Breast epithelium (tissue), 4 donors: ENCODE results near the gene PHRF1. TPM values are rescaled to one million over a fixed set of nuclear protein-coding genes. Genes with fewer than 3 reads are reported as not detected.

Experiments used
- DNase-seq, 2 donors: peaks; one replicate each; pipeline ENCODE4 v3.0.0-alpha.2; 2019; ENCODE audit warnings: low spot score in 2 of 2
- H3K27ac ChIP-seq, 2 donors: fragments of 200-600 bp; sonication (generic) in 1 of 2; one replicate each; pipeline ENCODE4 v1.5.1; 2016 to 2019; ENCODE audit warnings: mild to moderate bottlenecking in 1 of 2
- H3K27me3 ChIP-seq, 2 donors: fragments of 200-600 bp; sonication (generic) in 1 of 2; one replicate each; pipeline versions ENCODE4 v1.5.1 to v1.6.0; 2017 to 2019; ENCODE audit warnings: control low read depth in 1 of 2, mild to moderate bottlenecking in 1 of 2
- H3K36me3 ChIP-seq: fragments of 200-600 bp; one replicate; pipeline ENCODE4 v1.5.1; 2019
- H3K4me1 ChIP-seq, 2 donors: fragments of 200-600 bp; sonication (generic); one replicate each; pipeline ENCODE4 v1.5.1; 2016 to 2019; ENCODE audit warnings: control low read depth in 1 of 2
- H3K4me3 ChIP-seq, 3 donors: fragments of 200-600 bp; sonication (generic); 1 replicate in 2 of 3; 2 replicates in 1 of 3; pipeline ENCODE4 v1.5.1; 2016 to 2019; ENCODE audit warnings: mild to moderate bottlenecking in 3 of 3, moderate library complexity in 2 of 3
- H3K9me3 ChIP-seq, 2 donors: fragments of 200-600 bp; sonication (generic) in 1 of 2; one replicate each; pipeline ENCODE4 v1.5.1; 2016 to 2019; ENCODE audit warnings: control low read depth in 1 of 2
- POLR2A ChIP-seq: fragments of 450-650 bp; IDR thresholded peaks from one replicate; pipeline ENCODE4 v1.6.1; 2016; ENCODE audit warnings: antibody characterized with exemption, mild to moderate bottlenecking, moderate library complexity
- POLR2AphosphoS5 ChIP-seq, 3 donors: sonication (generic); formaldehyde crosslinking; IDR thresholded peaks; one replicate each; pipeline ENCODE4 v1.6.1; 2017; ENCODE audit warnings: antibody characterized with exemption in 3 of 3
- intact Hi-C: fragments of 100-400 bp; cut with DNase I; formaldehyde crosslinking; loops from one replicate; pipeline ENCODE4 v1.15.1; 2023; ENCODE audit warnings: low total_unique reads
- total RNA-seq, 3 donors: library from RNA; depleted of rRNA; stranded (reverse); fragments of >200 nt; gene quantifications; one replicate each; pipeline ENCODE4 v1.1.0, GENCODE V29; 2016
- TF ChIP-seq, protein P1 (sequence below), 3 donors: fragments of 450-650 bp; IDR thresholded peaks; one replicate each; pipeline ENCODE4 v1.5.1; 2016 to 2017; ENCODE audit warnings: antibody characterized with exemption in 3 of 3, mild to moderate bottlenecking in 3 of 3, moderate library complexity in 3 of 3

PHRF1 gene
- total RNA-seq, 3 donors from 2014 or later: 18.6 to 22.1 (median 21.3) TPM

DNA sequence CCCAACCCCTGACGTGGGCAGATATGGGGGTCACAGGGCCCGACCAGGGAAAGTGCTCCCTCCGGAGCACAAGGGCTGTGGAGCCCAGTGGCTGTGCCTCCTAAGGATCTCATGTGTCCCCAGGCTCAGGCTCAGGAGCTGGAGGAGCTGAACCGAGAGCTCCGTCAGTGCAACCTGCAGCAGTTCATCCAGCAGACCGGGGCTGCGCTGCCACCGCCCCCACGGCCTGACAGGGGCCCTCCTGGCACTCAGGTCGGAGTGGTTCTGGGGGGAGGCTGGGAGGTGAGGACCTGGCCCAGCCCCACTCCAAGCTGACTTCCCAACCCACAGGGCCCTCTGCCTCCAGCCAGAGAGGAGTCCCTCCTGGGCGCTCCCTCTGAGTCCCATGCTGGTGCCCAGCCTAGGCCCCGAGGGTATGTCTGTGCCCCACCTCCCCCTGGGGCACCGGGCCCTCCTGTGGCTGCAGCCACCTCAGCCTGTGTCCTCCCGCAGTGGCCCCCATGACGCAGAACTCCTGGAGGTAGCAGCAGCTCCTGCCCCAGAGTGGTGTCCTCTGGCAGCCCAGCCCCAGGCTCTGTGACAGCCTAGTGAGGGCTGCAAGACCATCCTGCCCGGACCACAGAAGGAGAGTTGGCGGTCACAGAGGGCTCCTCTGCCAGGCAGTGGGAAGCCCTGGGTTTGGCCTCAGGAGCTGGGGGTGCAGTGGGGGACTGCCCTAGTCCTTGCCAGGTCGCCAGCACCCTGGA lies 13.0 kb upstream of the PHRF1 start:
- DNase-seq: no peak
- intact Hi-C loops: loop anchor here (10.0 kb wide), 1 partner anchor 212 kb away; the partner anchor contains the start of gene GATD1
- TF ChIP-seq, protein P1, sequence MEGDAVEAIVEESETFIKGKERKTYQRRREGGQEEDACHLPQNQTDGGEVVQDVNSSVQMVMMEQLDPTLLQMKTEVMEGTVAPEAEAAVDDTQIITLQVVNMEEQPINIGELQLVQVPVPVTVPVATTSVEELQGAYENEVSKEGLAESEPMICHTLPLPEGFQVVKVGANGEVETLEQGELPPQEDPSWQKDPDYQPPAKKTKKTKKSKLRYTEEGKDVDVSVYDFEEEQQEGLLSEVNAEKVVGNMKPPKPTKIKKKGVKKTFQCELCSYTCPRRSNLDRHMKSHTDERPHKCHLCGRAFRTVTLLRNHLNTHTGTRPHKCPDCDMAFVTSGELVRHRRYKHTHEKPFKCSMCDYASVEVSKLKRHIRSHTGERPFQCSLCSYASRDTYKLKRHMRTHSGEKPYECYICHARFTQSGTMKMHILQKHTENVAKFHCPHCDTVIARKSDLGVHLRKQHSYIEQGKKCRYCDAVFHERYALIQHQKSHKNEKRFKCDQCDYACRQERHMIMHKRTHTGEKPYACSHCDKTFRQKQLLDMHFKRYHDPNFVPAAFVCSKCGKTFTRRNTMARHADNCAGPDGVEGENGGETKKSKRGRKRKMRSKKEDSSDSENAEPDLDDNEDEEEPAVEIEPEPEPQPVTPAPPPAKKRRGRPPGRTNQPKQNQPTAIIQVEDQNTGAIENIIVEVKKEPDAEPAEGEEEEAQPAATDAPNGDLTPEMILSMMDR (IDR thresholded peaks at IDR 0.05): no peak
- TF ChIP-seq POLR2A: no peak
- no peak for TF ChIP-seq POLR2AphosphoS5 (IDR thresholded peaks at IDR 0.05)

DNA sequence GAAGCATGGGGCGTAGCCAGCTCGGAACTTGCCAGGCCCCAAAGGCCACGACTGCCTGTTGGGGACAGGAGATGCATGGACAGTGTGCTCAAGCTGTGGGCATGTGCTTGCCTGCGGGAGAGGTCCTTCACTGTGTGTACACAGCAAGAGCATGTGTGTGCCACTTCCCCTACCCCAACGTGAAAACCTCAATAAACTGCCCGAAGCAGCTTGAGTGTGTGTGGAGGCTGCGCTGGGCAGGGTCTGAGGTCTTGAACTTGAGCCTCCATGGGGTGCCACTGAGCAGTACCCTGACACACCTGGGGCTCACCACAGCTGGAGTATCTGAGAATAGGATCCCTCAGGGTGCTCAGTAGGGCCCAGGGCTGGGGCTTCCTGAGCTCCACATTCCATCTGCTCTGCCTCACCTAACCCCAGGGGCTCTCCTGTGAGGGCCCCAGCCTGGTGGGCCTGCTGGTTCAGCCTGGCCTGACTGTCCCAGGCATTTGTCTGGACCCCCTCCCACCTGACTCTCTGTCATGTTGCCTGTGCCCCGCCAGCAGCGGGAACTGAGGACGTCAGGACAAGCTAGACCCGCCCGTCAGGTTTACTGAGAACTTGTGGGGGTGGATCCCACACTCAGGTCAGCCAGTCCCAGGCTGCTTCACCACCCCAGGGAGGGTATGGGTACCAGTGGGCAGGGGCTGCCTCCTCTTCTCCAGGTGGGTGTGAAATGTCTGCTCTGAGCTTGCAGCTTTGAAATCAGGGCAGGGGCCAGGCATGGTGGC lies 12.3 kb upstream of the PHRF1 start:
- Histone ChIP-seq H3K36me3 (no peaks in the 10 kb centered on the region), H3K4me1 (peaks cover 0 to 4% of the 10 kb centered on the region in 2 donors), H3K4me3 (no peak overlapping the region), H3K9me3 (no peaks in the 10 kb centered on the region), H3K27ac (peak overlapping the region; percentile 52 to 78), H3K27me3 (no peaks in the 10 kb centered on the region)
- DNase-seq: peak; percentile 48 to 71
- intact Hi-C loops: loop anchor here (10.0 kb wide), 1 partner anchor 211 kb away; the partner anchor contains the start of gene GATD1
- TF ChIP-seq, protein P1 (IDR thresholded peaks at IDR 0.05): no peak
- no peak for TF ChIP-seq POLR2AphosphoS5 (IDR thresholded peaks at IDR 0.05)
- no peak for TF ChIP-seq POLR2A

More for the DNA sequence above, 13.0 kb upstream of the PHRF1 start:
- no peak overlapping the region for H3K4me3 ChIP-seq
- H3K27ac ChIP-seq: peak overlapping the region; percentile 52 to 78
- no peaks in the 10 kb centered on the region for H3K9me3 ChIP-seq
- H3K4me1 ChIP-seq: peaks cover 0 to 4% of the 10 kb centered on the region in 2 donors
- H3K27me3 ChIP-seq: no peaks in the 10 kb centered on the region
- no peaks in the 10 kb centered on the region for H3K36me3 ChIP-seq

DNA sequence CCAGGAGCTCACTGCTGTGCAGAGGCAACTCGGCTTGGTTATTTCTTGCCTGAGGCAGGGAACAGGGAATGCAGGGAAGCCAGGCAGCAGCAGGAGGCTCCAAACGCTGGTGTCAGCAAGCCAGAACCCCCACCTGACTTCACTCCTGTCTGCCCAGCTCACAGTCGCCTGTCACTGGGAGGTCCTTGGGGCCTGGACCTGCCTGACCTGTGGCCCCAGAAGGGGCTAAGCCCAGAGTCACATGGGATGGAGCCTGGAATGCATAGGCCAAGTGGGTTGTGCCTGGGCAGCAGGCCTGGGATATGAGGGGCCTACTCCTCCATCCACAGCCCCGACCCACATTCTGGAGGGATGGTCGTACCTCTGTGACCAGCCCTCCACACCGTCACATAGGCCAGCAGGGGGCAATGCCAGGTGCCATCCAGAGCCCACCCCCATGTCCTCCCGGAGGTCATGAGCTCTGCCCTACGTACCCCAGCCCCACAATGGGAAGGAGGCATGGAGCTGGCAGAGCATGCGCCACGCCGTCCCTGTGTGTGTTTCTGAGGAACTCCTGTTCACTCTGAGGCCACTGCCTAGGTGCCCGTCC lies 10.3 kb upstream of the PHRF1 start:
- Histone ChIP-seq H3K9me3 (no peaks in the 10 kb centered on the region), H3K4me1 (peaks cover 0 to 7% of the 10 kb centered on the region in 2 donors), H3K4me3 (no peak overlapping the region), H3K27me3 (no peaks in the 10 kb centered on the region), H3K36me3 (no peaks in the 10 kb centered on the region), H3K27ac (peak overlapping the region; percentile 32 to 33)
- DNase-seq: no peak
- intact Hi-C loops: loop anchor here (10.0 kb wide), 1 partner anchor 209 kb away; the partner anchor contains the start of gene GATD1
- TF ChIP-seq POLR2AphosphoS5 (IDR thresholded peaks at IDR 0.05) (no peak), POLR2A (no peak)
- TF ChIP-seq, protein P1 (IDR thresholded peaks at IDR 0.05): no peak

DNA sequence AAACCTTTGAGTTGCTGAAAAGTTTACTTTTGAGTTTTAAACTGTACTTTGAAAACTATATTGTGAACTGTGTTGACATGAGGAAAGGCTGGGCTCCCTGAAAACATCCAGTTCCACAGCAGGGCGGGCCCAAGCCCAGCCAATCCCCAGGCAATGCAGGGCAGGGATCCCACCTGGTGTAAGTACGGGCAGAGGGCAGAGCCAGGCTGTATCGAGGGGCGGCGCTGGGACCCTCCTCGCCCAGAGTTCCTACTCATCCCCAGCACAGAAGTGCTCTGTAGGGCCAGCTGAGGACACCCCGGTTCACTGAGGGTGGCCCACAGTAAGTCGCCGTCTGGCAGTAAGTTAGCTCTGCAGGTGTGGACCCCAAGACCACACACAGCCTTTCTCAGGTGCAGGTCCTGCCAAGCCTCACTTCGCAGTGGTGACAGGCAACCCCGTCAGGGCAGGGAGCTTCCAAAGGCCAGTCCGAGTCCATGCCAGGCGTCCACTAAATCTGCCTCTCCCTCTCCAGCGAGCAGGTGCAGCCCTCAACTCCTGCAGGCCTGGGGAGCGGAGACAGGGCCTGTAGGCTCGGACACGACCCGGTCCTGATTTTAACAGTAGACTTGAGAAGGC lies 9.2 kb upstream of the PHRF1 start:
- Histone ChIP-seq H3K27me3 (no peaks in the 10 kb centered on the region), H3K4me1 (peaks cover 0 to 7% of the 10 kb centered on the region in 2 donors), H3K4me3 (no peak overlapping the region), H3K36me3 (no peaks in the 10 kb centered on the region), H3K9me3 (no peaks in the 10 kb centered on the region), H3K27ac (no peak overlapping the region)
- no peak for TF ChIP-seq POLR2A
- no peak for TF ChIP-seq POLR2AphosphoS5 (IDR thresholded peaks at IDR 0.05)
- TF ChIP-seq, protein P1 (IDR thresholded peaks at IDR 0.05): no peak
- no peak for DNase-seq
- intact Hi-C loops: loop anchor here (10.0 kb wide), 1 partner anchor 208 kb away; the partner anchor contains the start of gene GATD1
